HG02678 (cell line): Measurements from ENCODE around the gene HHIPL1.
A peak's percentile ranks its signal among the peaks of the same experiment; 100 is the strongest.

ENCODE experiments used
- ATAC-seq: cut with Tn5 transposase; IDR thresholded peaks from one replicate; pipeline ENCODE4 v1.9.1; 2021; ENCODE audit warnings: mild to moderate bottlenecking, moderate library complexity; ENCODE audit not compliant: unreplicated experiment

HHIPL1 gene

GRCh38 chr14:99707420-99707819 lies 62.5 kb downstream of the HHIPL1 start:
- ATAC-seq: no peak

GRCh38 chr14:99707921-99708320 lies 63.0 kb downstream of the HHIPL1 start:
- ATAC-seq: no peak

- no peak for ATAC-seq
These were observed 63.5 kb downstream of the HHIPL1 start for GRCh38 chr14:99708449-99708848.

GRCh38 chr14:99713972-99714371 lies 69.0 kb downstream of the HHIPL1 start:
- ATAC-seq: no peak

GRCh38 chr14:99715266-99716000 lies 70.5 kb downstream of the HHIPL1 start:
- ATAC-seq: no peak

GRCh38 chr14:99716091-99716849 lies 71.3 kb downstream of the HHIPL1 start:
- ATAC-seq: no peak

- ATAC-seq: no peak
These were observed 72.1 kb downstream of the HHIPL1 start for GRCh38 chr14:99716850-99717681.

GRCh38 chr14:99717682-99718013 lies 72.7 kb downstream of the HHIPL1 start:
- no peak for ATAC-seq

GRCh38 chr14:99718031-99718810 lies 73.3 kb downstream of the HHIPL1 start:
- ATAC-seq: peak; percentile 81

- peak; percentile 45 for ATAC-seq
These were observed 73.9 kb downstream of the HHIPL1 start for GRCh38 chr14:99718811-99719192.

GRCh38 chr14:99720941-99721791 lies 76.2 kb downstream of the HHIPL1 start:
- ATAC-seq: no peak

GRCh38 chr14:99721792-99722516 lies 77.0 kb downstream of the HHIPL1 start:
- no peak for ATAC-seq

- ATAC-seq: no peak
These were observed 77.8 kb downstream of the HHIPL1 start for GRCh38 chr14:99722741-99723140.

- ATAC-seq: no peak
These were observed 79.4 kb downstream of the HHIPL1 start for GRCh38 chr14:99724196-99724891.

GRCh38 chr14:99724939-99725773 lies 80.2 kb downstream of the HHIPL1 start:
- no peak for ATAC-seq

- ATAC-seq: no peak
These were observed 81.0 kb downstream of the HHIPL1 start for GRCh38 chr14:99725774-99726537.

- no peak for ATAC-seq
These were observed 81.7 kb downstream of the HHIPL1 start for GRCh38 chr14:99726538-99727095.
